GM18867 (cell line): Measurements from ENCODE around the gene LRRC74A.
A peak's percentile ranks its signal among the peaks of the same experiment; 100 is the strongest.

ENCODE experiments used
- ATAC-seq: cut with Tn5 transposase; IDR thresholded peaks from one replicate; pipeline ENCODE4 v1.9.1; 2021; ENCODE audit warnings: mild to moderate bottlenecking, moderate library complexity; ENCODE audit not compliant: unreplicated experiment

The LRRC74A gene

DNA sequence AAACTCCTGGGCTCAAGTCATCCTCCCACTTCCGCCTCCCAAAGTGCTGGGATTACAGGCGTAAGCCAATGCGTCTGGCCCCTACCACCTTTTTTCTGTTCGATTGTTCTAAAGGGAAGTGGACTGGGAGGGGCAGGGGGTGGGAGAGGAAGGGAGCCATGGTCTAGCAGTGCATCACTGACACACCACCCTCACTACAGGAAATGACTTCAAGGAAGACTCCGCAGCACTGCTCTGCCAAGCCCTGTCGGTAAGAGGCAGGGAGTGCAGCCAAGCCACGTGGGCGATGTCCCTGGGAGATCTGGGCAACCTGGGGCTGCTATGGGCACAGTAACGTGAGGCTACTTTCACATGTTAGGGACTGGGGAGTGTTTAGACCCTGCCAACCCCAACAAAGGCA is 18.0 kb downstream of the LRRC74A start:
- ATAC-seq, result no peak

GRCh38 chr14:76846331-76847047 is 20.3 kb downstream of the LRRC74A start:
- no peak for ATAC-seq

GRCh38 chr14:76848879-76849278 is 22.7 kb downstream of the LRRC74A start:
- no peak for ATAC-seq

- no peak for ATAC-seq
These were observed 28.9 kb downstream of the LRRC74A start for GRCh38 chr14:76855066-76855465.

DNA sequence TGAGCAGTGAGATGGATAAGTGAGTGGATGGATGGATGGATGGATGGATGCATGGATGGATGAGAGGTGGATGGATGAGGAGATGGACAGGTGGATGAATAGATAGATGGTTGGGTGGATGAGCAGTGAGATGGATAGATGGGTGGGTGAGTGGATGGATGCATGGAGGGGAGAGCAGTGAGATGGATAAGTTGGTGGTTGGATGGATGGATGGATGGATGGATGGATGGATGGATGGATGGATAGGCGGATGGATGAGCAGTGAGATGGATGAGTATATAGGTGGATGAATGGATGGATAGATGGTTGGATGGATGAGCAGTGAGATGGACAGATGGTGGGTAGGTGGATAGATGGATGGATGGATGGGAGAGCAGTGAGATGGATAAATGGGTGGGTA is 30.6 kb downstream of the LRRC74A start:
- no peak for ATAC-seq

DNA sequence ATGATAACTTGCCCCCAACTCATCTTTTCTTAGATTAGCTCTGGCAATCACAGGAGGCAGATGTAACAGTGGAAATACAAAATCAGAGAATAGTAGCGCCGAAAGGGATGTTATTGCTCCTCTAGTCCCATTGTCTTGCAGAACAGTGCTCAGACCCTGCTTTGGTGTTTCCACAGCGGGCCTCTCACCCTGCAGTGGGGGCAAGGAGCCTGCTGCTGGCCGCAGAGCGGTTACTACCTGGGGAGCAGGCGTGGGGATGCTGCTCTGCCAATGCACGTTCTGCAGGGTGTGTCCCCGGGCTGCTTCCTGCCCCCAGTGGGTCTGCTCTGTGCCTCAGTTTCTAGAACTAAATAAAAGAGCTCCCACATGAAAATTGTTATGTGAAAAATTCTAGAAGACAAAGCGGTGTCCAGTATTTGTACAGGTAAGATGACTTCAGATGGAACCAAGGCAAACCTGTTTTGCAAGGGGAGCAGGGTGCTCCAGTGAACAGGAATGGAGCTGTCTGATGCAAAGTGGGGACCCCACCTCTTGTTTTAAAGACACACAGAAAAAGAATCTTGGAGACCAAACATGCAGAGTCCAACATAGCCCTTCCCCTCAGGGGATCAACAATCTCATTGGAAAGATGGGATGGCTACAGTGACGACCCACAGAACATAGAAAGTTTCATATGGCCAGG is 35.5 kb downstream of the LRRC74A start:
- no peak for ATAC-seq

DNA sequence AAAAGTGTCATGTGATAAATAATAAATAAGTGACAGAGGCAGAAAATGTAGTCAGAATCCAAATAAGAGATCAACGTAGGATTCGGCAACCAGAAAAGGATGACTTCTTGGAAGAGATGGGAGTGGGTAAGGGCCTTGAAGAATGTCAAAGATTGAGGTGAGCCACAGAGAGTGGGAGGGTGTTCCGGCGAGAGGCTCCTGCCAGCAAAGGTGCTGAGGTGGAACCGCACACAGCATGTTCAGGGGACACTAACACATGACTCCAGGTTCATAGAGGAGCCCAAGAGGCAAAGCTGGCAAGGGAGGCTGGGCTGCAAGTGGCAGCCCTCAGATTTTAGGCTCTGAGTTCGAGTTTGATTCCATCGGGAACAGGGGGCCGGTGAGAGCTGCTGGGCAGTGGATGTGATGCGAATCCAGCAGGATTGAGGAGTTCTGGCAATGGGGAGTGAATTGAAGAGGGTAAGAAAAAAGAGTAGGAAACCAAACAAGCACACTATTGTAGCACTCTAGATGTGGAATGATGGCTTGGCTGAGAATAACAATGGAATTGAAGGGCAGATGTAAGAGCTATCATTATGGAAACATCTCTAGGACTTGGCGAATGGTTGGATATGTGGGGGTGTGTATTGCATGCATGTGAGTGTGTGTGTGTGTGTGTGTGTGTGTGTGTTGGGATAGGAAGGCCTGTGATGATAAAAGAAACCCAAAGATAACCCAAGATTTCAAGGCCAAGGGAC is 36.5 kb downstream of the LRRC74A start:
- peak; percentile 45 for ATAC-seq

GRCh38 chr14:76863724-76864407 is 37.7 kb downstream of the LRRC74A start:
- ATAC-seq, result no peak

- ATAC-seq, result no peak
These were observed 40.2 kb downstream of the LRRC74A start for GRCh38 chr14:76866456-76866855.

GRCh38 chr14:76867516-76868453 is 41.6 kb downstream of the LRRC74A start:
- no peak for ATAC-seq

DNA sequence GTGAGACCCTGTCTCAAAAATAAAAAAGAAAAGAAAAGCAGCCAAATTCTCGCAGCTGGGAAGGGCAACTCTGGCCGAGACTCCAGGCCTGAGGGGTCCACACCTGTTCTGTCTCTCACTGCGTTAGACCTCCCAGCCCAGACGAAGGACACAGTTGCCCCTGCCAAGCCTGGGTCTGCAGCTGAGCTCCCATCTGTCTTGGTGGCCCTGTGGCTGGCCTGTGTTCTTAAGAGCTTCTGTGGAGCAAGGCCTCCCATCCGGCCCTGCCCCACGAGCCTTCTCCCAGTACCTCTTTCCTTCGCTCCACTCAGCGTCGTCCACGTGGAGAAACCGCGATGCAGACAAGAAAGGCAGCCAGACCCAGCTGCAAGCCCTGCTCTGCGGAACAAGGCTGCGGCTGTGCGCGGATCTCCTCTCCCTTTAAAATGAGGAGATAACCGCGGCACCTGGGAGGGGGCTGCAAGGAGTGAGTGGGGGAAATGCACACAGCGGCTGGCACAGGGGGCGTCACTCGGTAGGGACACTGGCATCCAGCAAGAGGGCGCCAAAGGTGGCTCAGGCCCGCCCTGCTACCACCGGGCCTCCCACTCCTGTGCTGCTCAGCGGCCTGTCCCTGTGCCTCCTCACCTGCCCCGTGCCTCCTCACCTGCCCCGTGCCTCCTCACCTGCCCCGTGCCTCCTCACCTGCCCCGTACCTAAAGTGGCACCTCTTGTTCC is 42.4 kb downstream of the LRRC74A start:
- no peak for ATAC-seq

DNA sequence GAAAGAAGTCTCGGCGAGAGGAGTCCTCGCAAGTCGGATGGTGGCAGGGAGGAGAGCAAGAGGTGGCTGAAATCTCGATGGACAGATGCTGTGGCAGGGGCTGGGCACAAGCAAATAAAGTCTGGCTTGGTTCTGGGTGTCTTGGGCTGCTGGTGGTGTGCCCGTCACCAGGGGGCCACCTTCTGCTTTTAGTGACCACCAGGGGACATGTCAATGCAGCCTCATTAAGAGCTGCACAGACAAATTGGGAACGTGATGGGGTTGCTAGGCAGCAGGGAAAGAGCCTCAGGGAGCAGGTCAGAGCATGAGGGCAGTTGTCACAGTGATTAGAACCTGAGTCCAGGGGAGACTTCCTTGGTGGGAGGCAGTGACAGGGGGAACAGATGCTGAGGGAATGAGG is 44.0 kb downstream of the LRRC74A start:
- no peak for ATAC-seq

DNA sequence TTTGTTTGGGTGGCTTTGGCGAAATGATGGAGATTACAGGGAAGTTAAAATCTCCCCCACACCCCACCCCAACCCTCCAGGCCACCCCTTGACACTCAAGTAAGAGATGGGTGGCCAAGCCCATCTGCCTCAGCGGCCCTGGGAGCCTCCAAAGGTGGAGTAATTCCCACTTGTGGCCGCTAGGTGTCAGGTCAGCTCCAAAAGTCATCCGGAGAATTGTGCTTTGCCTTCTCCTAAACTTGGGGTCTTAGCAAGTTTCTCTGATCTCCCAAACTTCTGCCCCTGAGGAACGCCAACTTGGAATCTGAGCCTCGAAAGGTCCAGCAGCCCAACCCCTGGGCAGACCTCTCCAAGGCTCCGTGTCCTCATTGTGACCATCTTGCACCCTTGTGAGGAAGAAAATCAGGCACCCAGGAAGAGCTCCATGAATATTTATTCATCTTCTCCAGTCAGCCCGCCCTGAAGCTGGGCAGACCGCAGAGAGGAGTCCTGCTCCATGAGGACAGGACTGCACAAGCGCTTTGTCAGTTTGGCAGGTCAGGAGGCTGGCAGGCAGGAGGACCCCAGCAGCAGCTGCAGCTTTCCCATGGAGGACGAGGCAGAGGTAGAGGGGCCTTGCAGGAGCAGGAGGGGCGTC is 46.7 kb downstream of the LRRC74A start:
- ATAC-seq, result no peak

DNA sequence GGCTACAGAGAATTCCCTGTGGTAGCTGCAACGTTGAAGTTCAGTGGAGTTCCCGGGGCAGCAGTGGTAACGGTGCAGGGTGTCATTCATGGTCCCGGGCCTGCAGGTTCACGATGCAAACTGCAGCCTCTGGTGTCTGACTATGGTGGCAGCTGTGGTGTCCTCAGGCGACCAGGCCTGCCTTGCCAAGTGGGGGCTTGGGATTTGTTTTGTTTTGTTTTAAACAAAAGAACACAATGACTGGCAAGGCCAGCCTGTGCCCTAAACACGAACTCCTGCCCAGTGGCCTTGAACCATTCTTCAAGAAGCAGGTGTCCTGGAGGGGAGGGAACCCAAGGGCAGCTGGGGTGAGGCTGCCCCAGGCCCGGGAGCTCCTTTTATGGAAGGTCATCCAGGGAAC is 48.5 kb downstream of the LRRC74A start:
- no peak for ATAC-seq

GRCh38 chr14:76876076-76876475 is 49.9 kb downstream of the LRRC74A start:
- no peak for ATAC-seq

DNA sequence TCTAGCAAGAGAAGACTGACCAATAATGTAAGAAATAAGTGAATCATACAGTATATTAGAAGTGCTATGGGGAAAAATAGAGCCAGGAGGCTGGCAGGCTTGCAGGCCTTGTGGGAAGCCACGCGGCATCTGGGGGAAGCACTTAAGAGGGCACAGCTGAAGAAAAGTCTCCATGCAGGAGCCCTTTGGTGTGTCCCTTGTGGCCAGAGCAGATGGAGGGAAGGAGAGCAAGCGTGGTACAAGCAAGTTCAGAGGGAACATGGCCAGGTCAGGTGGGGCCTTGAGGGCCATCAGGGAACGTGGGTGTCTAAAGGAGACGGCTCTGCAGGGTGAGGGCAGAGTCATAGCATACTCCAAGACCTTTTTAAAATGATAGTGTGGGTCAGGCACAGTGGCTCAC is 51.7 kb downstream of the LRRC74A start:
- no peak for ATAC-seq

DNA sequence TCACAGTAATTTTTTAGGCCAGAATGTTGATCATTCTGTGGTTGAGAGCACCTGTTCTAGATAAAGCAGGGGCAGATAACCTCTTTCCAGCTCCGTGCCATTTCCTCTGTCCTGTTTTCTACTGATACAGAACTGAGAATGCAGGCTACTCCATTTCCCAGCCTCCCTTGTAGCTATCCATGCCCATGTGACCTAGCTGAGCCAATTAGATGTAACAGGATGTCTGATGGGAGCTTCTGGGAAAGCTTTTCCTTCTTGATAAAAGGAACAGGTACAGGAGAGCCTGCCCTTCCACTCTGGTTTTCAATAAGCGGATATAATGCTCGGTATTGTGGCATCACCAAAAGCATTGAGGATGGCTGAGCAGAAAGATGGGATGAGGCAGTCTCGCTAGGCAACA is 54.2 kb downstream of the LRRC74A start:
- no peak for ATAC-seq

- ATAC-seq, result no peak
These were observed 55.1 kb downstream of the LRRC74A start for GRCh38 chr14:76881348-76881747.

- no peak for ATAC-seq
These were observed 56.4 kb downstream of the LRRC74A start for GRCh38 chr14:76882651-76883050.
